ENCODE results near the gene L1CAM. TPM values are rescaled to one million over a fixed set of nuclear protein-coding genes. Genes with fewer than 3 reads are reported as not detected.

Gene L1CAM
- polyA plus RNA-seq, 2 of the 4 experiments (the other 2 are of a cell fraction): 1.9 to 14.2 TPM

- TF ChIP-seq ESRRA (IDR thresholded peaks at IDR 0.05; ENCODE audit: borderline replicate concordance, low read length): no peak
- no peak for TF ChIP-seq MAX (IDR thresholded peaks at IDR 0.05)
These were observed 34.6 kb upstream of the L1CAM start (continued) for GRCh38 chrX:153920546-153920945.

- WGBS (ENCODE audit: missing lambda C conversion rate): 62% methylated on average over 9 of the region's 13 CpGs
- CTCF ChIA-PET: interaction anchor here (1.1 to 25.1 kb wide), 2 partner anchors 26 to 100 kb away, joined by 3 to 363 read pairs; partner anchors contain the start of gene RENBP
These were observed 33.3 kb upstream of the L1CAM start for GRCh38 chrX:153919281-153919680.

GRCh38 chrX:153917869-153918268, 31.9 kb upstream of the L1CAM start:
- Histone ChIP-seq H3K27ac (no peak overlapping the region), H3K4me2 (no peak overlapping the region), H3K4me3 (no peak overlapping the region), H3K9me3 (no peaks in the 10 kb centered on the region), H3K4me1 (no peaks in the 10 kb centered on the region)
- POLR2A ChIA-PET: interaction anchor here (0.8 to 1.4 kb wide), 2 partner anchors 11 kb away, joined by 3 to 4 read pairs; no protein-coding TSS in a partner anchor
- no peak for DNase-seq (ENCODE audit: low read depth in 1 of 2, low spot score in 1 of 2)
- no peak for FAIRE-seq
- WGBS (ENCODE audit: missing lambda C conversion rate): 63% methylated on average over 6 of the region's 6 CpGs
- TF ChIP-seq EHMT2 (IDR thresholded peaks at IDR 0.05; ENCODE audit: low read depth) (no peak), KDM1A (IDR thresholded peaks at IDR 0.05; ENCODE audit: low read depth) (no peak), ZC3H11A (IDR thresholded peaks at IDR 0.05) (no peak), RCOR1 (IDR thresholded peaks at IDR 0.05; ENCODE audit: low read depth, low read length) (no peak), PBX3 (IDR thresholded peaks at IDR 0.05) (no peak), RARB (CRISPR knock-in tag; IDR thresholded peaks at IDR 0.05) (no peak), SMC3 (IDR thresholded peaks at IDR 0.05) (no peak), FOXS1 (CRISPR knock-in tag; IDR thresholded peaks at IDR 0.05) (no peak), ATOH8 (CRISPR knock-in tag; IDR thresholded peaks at IDR 0.05; ENCODE audit: low read depth) (no peak), TP53 (CRISPR knock-in tag; IDR thresholded peaks at IDR 0.05) (no peak), NPAS2 (CRISPR knock-in tag; IDR thresholded peaks at IDR 0.05; ENCODE audit: borderline replicate concordance) (no peak), GATA3 (IDR thresholded peaks at IDR 0.05; ENCODE audit: borderline replicate concordance) (no peak), USF2 (IDR thresholded peaks at IDR 0.05) (no peak), POLR2A (IDR thresholded peaks at IDR 0.05; ENCODE audit: low read length) (no peak), ESRRA (IDR thresholded peaks at IDR 0.05; ENCODE audit: borderline replicate concordance, low read length) (no peak), FOSL2 (IDR thresholded peaks at IDR 0.05) (no peak), FOSL2 (CRISPR knock-in tag; IDR thresholded peaks at IDR 0.05) (no peak), HDAC2 (IDR thresholded peaks at IDR 0.05) (no peak)
- CTCF ChIA-PET: interaction anchor here (0.6 to 25.1 kb wide), 4 partner anchors 9 to 159 kb away, joined by 3 to 363 read pairs (median 3); partner anchors contain the start of gene RENBP
- no peak for ATAC-seq

More at GRCh38 chrX:153919281-153919680, 33.3 kb upstream of the L1CAM start:
- Histone ChIP-seq H3K9me3 (no peaks in the 10 kb centered on the region), H3K27ac (no peak overlapping the region), H3K4me3 (no peak overlapping the region), H3K4me1 (no peaks in the 10 kb centered on the region), H3K4me2 (no peak overlapping the region)
- no peak for TF ChIP-seq CBX2 (IDR thresholded peaks at IDR 0.05; ENCODE audit: borderline replicate concordance, low read depth)
- no peak for TF ChIP-seq JUN (IDR thresholded peaks at IDR 0.05)
- no peak for TF ChIP-seq BCL3 (IDR thresholded peaks at IDR 0.05)
- no peak for TF ChIP-seq CHD4 (IDR thresholded peaks at IDR 0.05; ENCODE audit: borderline replicate concordance)
- no peak for TF ChIP-seq ZFP36 (IDR thresholded peaks at IDR 0.05; ENCODE audit: borderline replicate concordance, partially characterized antibody)
- TF ChIP-seq FOSL2 (IDR thresholded peaks at IDR 0.05): no peak
- no peak for TF ChIP-seq FOSL2 (CRISPR knock-in tag; IDR thresholded peaks at IDR 0.05)
- TF ChIP-seq ESRRA (IDR thresholded peaks at IDR 0.05; ENCODE audit: borderline replicate concordance, low read length): no peak
- TF ChIP-seq TP53 (CRISPR knock-in tag; IDR thresholded peaks at IDR 0.05): no peak
- POLR2A ChIA-PET: interaction anchor here (1.4 kb wide), 1 partner anchor 9 kb away, joined by 4 read pairs; no protein-coding TSS in a partner anchor
- ATAC-seq (no peak), FAIRE-seq (no peak), DNase-seq (ENCODE audit: low read depth in 1 of 2, low spot score in 1 of 2) (no peak)
